Activated CD4-positive, alpha-beta T cell treated with anti-CD3 and anti-CD28 coated beads, Interleukin-10, Interleukin-2, amounts not matched to agents 100 ng/mL and 50 ng/mL, durations not matched to agents 16 hours and 8 hours (primary cell): ENCODE results near the gene TTLL4.
A peak's percentile ranks its signal among the peaks of the same experiment; 100 is the strongest.

Source experiments
- DNase-seq: peaks from one replicate; pipeline ENCODE4 v3.0.0-alpha.2; 2020

TTLL4 gene

DNA sequence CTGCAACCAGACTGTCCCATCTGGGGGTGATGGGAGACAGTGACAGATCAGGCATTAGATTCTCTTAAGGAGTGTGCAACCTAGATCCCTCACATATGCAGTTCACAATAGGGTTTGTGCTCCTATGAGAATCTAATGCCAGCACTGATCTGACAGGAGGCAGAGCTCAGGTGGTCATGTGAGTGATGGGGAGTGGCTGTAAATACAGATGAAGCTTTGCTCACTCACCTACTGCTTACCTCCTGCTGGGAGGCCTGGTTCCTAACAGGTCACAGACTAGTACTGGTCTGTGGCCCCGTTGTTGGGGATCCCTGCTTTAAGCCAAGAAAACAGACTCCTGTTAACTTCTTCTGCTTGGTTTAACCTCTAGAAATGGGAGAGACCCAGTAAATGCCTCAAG is 74.5 kb downstream of the TTLL4 start:
- DNase-seq: no peak

DNA sequence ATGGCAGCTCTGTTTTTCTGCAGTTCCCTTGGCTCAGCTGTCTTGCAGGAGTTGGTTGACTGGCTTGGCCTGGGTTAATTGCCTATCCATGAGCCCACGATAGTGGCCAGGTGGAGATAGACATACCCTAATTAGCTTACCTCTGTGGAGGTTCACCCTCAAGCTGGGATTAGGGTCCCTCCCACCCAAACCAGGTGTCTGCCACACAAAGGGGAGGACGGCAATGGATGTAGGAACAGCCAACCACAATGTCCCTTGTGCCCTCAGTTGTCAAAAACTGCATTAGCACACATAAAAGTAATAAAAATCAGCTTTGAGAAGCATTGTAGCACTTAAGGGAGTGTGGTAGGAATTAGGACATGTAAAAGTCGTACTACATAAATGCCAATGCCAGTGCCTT is 75.5 kb downstream of the TTLL4 start:
- DNase-seq: no peak

DNA sequence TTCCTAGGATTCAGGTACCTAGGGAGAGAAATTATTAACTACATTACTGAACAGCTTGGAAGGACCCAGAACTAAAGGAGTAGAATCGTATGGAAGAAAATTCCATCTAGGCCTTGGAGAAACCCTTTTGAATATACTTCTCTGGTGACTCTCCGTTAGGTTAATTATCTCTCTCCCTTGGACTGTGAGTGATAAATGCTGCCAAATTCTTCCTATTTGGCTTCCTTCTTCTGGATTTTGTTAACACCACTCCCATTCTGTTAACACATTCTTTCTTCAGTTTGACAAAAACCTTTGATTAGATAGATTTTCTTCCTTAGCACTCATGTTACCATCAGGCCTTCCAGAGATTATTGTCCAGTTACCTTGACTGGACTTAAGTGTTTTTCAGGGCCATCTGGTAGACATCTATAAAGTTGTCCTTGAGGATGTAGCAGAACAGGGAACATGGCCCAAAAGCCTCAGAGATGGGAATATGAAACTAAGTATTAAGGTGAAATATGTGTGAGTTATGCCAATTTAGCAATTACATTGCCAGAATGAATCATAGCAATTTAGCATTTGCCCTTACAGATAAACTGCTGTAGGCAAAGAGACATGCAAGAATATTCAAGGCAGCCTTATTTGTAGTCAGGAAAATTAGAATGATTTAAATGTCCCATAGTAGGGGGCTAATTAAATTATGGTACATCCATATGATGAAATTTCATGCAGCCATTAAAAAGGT is 78.1 kb downstream of the TTLL4 start:
- DNase-seq: no peak

DNA sequence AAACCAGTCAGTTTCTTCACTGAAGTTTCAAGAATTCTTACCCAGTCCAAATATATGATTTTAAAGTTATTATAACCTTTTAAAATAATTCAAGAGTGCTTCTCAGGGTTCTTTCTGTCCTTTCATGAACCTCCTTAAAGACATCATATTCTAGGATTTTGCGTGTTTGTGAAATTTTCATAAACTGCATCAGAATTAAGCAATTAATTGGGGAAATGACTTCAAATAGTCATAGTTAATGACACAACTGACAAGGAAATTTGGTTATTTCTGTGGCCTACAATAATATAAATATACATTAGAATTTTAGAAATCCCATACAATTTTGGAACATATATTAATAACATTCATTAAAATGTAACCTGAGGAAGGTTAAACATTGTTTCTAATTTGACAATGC is 81.8 kb downstream of the TTLL4 start:
- no peak for DNase-seq

DNA sequence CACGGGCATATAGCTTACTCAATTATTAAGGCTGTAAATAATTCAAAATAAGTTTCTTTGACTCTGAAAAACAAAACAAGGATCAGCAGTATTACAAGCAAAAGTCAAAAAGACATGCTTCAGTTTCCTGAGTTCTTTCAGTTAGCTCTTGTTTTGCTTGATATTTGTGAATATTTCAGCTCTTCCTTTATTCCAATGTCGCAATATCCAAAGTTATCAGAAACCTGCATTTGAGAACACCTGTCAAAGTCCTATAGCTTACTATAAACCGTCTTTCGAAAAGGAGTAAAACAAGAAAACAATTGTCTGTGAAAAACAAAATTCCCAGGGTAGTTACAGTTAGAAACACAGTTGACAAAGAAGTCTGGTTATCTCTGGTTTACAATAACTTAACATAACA is 86.1 kb downstream of the TTLL4 start:
- no peak for DNase-seq

DNA sequence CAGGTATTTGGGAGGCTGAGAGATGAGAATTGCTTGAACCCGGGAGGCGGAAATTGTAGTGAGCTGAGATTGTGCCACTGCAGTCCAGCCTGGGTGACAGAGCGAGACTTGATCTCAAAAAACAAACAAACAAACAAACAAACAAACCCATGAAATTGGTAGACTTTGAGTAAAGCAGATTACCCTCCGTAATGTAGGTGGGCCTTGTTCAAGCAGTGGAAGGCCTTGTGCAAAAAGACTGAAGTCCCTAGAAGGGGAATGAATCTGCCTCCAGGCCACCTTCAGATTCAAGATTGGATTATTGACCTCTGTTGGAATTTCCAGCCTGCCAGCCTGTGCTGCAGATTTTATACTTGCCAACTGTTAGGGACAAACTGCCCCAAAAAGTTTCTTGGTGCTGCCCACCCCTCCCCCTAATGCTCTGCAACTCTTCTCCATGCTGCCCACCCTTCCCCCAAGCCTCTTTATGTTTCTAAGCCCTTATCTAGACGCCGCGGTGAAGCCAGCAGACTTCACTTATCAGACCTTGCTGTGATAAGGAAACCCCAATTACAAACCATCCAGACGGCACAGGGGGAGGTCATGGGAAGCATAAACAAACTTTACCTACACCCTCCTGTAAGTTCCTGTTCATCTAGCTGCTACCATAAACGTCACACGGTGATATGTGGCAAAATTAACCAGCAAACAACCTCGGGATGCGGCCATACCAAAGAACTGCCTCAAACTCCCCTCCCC is 88.3 kb downstream of the TTLL4 start:
- DNase-seq: no peak

DNA sequence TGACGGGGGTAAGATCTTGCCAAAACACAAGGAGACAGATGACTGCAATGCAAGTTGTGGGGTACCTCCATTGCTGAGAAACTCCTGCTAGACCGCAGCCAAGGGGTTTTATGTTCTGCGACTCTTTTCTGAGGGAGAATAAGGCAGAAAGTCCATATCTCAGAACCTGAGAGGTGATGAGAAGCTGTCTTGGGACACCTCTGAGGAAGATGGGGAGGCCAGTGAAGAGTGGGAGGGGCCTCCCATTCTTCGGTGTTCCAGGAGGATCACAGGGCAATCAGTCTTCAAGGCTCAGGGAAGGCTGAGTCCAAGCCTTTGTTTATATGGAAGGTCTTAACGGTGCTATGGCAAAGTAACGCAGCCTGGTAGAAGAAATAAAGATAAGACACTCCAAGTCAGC is 89.4 kb downstream of the TTLL4 start:
- DNase-seq: no peak

DNA sequence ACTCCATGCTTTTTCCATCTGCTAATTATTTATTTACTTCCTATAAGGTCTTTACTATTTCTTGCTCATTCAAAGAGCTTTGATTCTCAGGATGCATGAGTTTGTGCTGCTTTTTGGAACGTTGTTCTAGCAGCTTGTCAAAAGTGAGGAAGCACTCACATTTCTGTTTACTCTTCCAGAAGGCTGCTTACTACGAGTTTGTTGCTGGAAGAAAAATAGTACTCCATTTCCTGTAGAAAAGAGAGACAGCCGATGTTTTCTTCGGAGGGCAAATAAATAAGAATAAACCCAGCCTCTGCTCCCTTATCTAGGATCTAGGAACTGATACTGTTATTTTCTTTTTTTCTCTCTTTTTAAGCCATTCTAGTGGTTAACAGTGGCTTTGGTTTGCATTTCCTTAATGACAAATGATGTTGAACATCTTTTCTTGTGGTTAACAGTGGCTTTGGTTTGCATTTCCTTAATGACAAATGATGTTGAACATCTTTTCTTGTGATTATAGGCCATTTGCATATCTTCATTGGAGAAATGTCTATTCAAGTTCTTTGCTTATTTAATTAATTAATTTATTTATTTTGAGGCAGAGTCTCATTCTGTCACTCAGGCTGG is 91.9 kb downstream of the TTLL4 start:
- peak; percentile 6 for DNase-seq

DNA sequence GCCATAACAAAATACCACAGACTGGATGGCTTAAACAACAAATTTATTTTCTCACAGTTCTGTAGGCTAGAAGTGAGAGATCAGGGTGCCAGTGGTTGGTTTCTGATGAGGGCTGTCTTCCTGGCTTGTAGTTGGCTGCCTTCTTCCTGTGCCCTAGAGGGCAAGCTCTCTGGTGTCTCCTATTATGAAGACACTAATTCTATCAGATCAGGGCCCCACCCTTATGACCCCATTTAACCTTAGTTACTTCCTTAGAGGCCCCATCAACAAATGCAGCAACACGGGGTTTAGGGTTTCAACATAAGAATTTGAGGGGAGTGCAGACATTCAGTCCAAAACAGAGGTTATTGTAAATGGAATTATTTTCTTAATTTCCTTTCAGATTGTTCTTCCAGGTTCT is 94.2 kb downstream of the TTLL4 start:
- DNase-seq: no peak
